Mammary epithelial cell (primary cell): ENCODE data around the gene LRRC28.

ENCODE experiments used
- EZH2 ChIP-seq: IDR thresholded peaks from 2 replicates; pipeline ENCODE4 v1.6.1; 2012; ENCODE audit warnings: low read length, inconsistent platforms, borderline replicate concordance
- TF ChIP-seq, protein P1 (sequence below), 2 donors: IDR thresholded peaks in 1 of 2; conservative IDR thresholded peaks in 1 of 2; 2 replicates each; pipeline ENCODE4 v1.5.1; 2011 to 2012; ENCODE audit warnings: inconsistent platforms in 2 of 2, low read length in 2 of 2, mild to moderate bottlenecking in 2 of 2, control low read depth in 1 of 2, low read depth in 1 of 2; ENCODE audit not compliant: insufficient read depth in 1 of 2; ENCODE audit errors: extremely low read depth in 1 of 2

DNA sequence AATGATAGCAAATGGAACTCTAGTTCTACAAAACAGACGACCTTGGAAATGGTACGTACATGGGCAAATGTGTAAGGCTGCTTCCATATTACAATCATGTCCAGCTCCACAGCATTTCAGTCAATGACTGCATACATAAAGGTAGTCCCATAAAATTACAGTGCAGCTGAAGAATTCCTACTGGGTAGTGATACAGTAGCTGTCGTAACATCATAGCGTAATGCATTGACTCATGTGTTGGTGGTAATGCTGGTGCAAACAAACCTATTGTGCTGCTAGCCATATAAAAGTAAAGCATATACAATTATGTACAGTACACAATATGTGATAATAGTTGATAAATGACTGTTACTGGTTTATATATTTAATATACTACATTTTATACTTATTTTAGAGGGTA lies 20.4 kb upstream of the LRRC28 start:
- TF ChIP-seq, protein P1, sequence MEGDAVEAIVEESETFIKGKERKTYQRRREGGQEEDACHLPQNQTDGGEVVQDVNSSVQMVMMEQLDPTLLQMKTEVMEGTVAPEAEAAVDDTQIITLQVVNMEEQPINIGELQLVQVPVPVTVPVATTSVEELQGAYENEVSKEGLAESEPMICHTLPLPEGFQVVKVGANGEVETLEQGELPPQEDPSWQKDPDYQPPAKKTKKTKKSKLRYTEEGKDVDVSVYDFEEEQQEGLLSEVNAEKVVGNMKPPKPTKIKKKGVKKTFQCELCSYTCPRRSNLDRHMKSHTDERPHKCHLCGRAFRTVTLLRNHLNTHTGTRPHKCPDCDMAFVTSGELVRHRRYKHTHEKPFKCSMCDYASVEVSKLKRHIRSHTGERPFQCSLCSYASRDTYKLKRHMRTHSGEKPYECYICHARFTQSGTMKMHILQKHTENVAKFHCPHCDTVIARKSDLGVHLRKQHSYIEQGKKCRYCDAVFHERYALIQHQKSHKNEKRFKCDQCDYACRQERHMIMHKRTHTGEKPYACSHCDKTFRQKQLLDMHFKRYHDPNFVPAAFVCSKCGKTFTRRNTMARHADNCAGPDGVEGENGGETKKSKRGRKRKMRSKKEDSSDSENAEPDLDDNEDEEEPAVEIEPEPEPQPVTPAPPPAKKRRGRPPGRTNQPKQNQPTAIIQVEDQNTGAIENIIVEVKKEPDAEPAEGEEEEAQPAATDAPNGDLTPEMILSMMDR (conservative IDR thresholded peaks at IDR 0.05 in 1 of 2, IDR thresholded peaks at IDR 0.05 in 1 of 2; ENCODE audit: extremely low read depth in 1 of 2, insufficient read depth in 1 of 2, low read depth in 1 of 2, low read length in 2 of 2) = no peak
- TF ChIP-seq EZH2 = no peak
